DLD1 (cell line): ENCODE results near the gene PGAM1.
"Not testable (repeated sequence)": the region's sequence is repeated elsewhere in the genome, so short reads cannot be mapped to it uniquely, and the experiment has no call there.

Source experiments
- in situ Hi-C: cut with HindIII; loops from 2 replicates; pipeline ENCODE4 v1.10.0; 2017; ENCODE audit warnings: low sequenced_read_pairs

Gene PGAM1

GRCh38 chr10:97425964-97426775, at the start of gene PGAM1:
PGAM1 (plus strand) TSS chr10:97426191; CDS start chr10:97426308, 117 bp downstream.
- in situ Hi-C loops, result no loop called here

- in situ Hi-C loops, result no loop called here
Observed at GRCh38 chr10:97376413-97376812, 49.6 kb upstream of the PGAM1 start.

- in situ Hi-C loops, result no loop called here
Observed at GRCh38 chr10:97378933-97379921, 46.8 kb upstream of the PGAM1 start.

GRCh38 chr10:97380516-97380915, 45.5 kb upstream of the PGAM1 start:
- in situ Hi-C loops, result no loop called here

GRCh38 chr10:97381626-97382025, 44.4 kb upstream of the PGAM1 start:
- in situ Hi-C loops, result no loop called here

GRCh38 chr10:97383159-97383558, 42.8 kb upstream of the PGAM1 start:
- in situ Hi-C loops, result no loop called here

- in situ Hi-C loops, result no loop called here
Observed at GRCh38 chr10:97384156-97384555, 41.8 kb upstream of the PGAM1 start.

GRCh38 chr10:97384641-97385040, 41.4 kb upstream of the PGAM1 start:
- in situ Hi-C loops, result no loop called here

GRCh38 chr10:97385565-97385964, 40.4 kb upstream of the PGAM1 start:
- in situ Hi-C loops, result no loop called here

GRCh38 chr10:97388152-97388551, 37.8 kb upstream of the PGAM1 start:
- in situ Hi-C loops, result no loop called here

- in situ Hi-C loops, result no loop called here
Observed at GRCh38 chr10:97390091-97390490, 35.9 kb upstream of the PGAM1 start.

- in situ Hi-C loops, result no loop called here
Observed at GRCh38 chr10:97393034-97393573, 32.9 kb upstream of the PGAM1 start.

GRCh38 chr10:97396056-97396455, 29.9 kb upstream of the PGAM1 start:
- in situ Hi-C loops, result no loop called here

- in situ Hi-C loops, result no loop called here
Observed at GRCh38 chr10:97399843-97400545, 26.0 kb upstream of the PGAM1 start.

GRCh38 chr10:97400665-97401454, 25.1 kb upstream of the PGAM1 start, which contains the start of gene RRP12:
RRP12 (minus strand) TSS chr10:97401340; CDS start chr10:97401231, 109 bp downstream.
- in situ Hi-C loops, result no loop called here

- in situ Hi-C loops, result no loop called here
Observed at GRCh38 chr10:97401455-97401919, 24.5 kb upstream of the PGAM1 start.

GRCh38 chr10:97404044-97404443, 21.9 kb upstream of the PGAM1 start:
- in situ Hi-C loops, result no loop called here

GRCh38 chr10:97406064-97406463, 19.9 kb upstream of the PGAM1 start:
- in situ Hi-C loops, result no loop called here

- in situ Hi-C loops, result not testable (repeated sequence)
Observed at GRCh38 chr10:97406483-97406882, 19.5 kb upstream of the PGAM1 start.
